Renal cortical epithelial cell (primary cell): ENCODE results near the gene ARAP2. TPM values are rescaled to one million over a fixed set of nuclear protein-coding genes. Genes with fewer than 3 reads are reported as not detected.
"Not testable (repeated sequence)": the region's sequence is repeated elsewhere in the genome, so short reads cannot be mapped to it uniquely, and the experiment has no call there.

Source experiments
- DNase-seq: peaks from one replicate; pipeline ENCODE4 v3.0.0-alpha.2; 2011; ENCODE audit warnings: low read depth
- total RNA-seq: library from RNA; depleted of rRNA; stranded (reverse); fragments of >200 nt; gene quantifications from 2 replicates; pipeline ENCODE4 v1.2.3, GENCODE V29; 2014

The ARAP2 gene
- total RNA-seq, 1 donor from 2014 or later, result 27.3 TPM

GRCh38 chr4:36182315-36182714, 62.0 kb downstream of the ARAP2 start:
- DNase-seq, result not testable (repeated sequence)

DNA sequence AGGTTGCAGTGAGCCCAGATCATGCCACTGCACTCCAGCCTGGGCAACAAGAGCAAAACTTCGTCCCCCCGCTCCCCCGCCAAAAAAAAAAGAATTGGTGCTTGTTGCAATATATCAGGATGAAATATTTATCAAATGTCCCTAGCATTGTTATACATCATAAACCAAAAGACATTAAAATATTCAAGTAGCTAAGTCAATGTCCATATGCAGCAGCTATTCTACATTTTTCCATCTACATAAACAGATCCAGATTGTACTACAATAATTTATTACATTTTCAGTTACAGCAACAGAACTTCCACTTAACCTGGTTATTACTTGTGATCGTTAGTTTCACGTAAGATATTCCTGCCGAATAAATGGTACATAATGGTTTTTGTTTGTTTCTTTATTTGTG, 64.1 kb downstream of the ARAP2 start:
- no peak for DNase-seq

DNA sequence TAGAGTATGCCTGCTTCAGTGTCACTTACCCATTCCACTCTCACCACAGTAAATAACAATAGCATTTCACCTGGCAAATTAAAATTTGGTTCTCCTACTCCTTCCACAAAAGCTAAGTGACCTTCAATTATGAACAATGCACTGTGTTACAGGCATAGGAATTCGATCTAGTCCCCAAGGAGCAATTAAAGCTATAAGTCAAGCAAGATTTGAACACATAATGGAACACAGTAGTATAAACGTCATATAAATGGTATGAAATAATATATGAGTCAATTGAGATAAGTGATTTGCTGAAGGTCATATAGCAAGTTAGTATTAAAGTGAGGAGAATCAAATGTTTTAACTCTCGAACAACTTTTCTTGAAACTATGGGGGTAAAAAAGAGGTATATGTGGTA, 65.8 kb downstream of the ARAP2 start:
- no peak for DNase-seq

GRCh38 chr4:36177946-36178345, 66.4 kb downstream of the ARAP2 start:
- peak; percentile 15 for DNase-seq

- no peak for DNase-seq
These were observed 69.7 kb downstream of the ARAP2 start for GRCh38 chr4:36174570-36174969.

DNA sequence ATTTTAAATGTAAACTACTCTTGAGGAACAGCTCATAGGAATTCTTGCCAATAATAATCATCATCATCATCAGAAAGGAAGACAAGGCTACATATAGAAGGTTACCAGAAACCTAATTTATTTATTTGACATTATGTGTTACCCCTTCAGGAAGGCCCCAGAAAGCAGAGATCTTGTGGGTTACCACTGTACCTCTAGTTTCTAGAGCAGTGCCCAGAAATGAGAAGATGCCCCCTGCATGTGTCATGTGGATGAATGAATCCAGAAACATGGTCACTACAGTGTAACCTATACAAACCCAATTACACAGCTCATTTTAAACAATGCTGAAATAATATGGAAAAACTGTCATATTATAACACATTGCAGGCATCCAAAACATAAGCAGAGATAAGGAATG, 70.4 kb downstream of the ARAP2 start:
- DNase-seq, result no peak

DNA sequence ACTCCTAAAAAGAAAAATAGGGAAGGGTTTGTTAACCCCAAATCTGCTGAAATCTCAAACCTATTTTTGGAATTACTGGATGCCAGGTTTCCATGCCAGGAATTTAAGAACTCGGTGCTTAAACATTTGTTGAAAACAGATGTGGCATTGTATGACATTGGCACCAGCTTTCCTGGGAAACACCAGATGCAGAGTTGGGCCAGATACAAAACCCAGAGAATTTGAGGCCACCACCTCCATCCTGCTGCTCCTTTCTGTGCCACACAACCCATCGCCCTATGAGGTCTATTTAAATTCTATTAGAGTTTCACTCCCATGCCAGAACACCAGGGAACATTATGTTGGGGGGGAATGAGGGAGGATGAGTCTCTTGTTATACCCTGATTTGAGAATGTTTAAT, 71.7 kb downstream of the ARAP2 start:
- no peak for DNase-seq

DNA sequence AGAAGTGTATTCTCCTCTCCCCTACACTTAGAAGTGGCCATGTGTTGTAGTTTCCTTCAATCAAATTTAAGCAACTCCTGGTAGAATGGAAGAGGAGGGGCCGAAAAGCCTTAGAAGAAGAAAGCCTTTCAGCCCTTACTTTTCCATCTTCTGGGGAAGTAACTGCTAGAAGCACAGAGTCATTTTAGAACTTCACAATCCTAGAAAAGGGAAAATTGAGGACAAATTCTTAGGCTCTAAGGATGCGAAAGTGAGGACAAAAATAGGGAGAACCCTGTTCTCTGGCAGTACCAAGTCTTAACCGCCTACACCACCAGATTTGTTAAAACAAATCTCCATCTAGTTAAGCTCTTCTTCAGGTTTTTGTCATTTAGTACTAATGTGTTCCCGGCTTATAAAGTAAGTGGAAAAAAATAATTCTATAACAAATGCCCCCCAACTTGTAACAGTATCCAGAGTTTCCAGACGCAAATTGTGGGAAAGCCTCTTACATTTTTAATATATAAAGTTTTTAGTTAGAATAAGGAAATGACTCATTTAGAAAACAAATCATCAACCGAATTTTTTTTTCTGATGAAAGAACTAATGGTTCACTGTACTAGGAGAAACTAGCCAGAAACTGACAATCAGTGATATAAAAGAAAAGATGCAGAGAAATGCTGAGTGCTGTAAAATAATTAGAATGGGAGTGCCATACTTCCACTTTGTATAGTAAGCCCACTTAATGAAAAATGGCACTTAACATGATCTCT, 76.0 kb downstream of the ARAP2 start:
- peak; percentile 3 for DNase-seq

DNA sequence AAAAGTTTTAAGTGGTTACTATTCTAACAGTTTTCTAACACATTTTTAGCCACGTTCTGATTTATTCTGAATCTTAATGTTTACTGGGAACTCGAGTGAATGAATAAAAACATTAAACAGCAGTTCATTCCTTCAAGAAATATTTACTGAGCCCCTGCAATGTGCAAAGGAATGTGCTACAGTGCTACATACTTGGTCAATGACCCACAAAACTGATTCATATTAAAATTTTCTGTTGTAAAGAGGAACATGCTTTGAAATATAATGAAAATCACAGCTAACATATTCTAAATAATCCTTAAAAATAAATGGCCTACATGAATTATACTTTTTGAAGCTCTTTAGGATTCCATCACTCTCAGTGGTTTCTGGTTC, 78.7 kb downstream of the ARAP2 start:
- DNase-seq, result peak; percentile 29

- DNase-seq, result peak; percentile 38
These were observed 79.2 kb downstream of the ARAP2 start for GRCh38 chr4:36164900-36165630.

DNA sequence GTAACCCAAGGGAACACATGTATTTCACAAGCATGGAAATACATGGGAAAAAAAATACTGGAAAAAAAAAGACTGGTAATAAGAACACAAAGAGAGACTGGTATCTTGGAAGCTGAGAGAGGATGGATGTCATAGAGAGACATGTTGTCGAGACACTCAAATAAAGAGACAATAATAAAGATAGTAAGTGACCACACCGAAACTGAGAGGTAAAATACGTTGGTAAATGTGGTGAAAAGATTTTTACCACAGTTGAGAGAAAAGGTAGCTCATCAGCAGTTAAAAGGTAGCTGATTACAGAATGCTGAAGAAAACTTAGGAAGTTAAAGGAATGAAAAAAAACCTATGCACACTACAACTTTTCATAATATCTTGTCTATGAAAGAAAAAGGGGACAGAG, 81.1 kb downstream of the ARAP2 start:
- DNase-seq, result no peak

DNA sequence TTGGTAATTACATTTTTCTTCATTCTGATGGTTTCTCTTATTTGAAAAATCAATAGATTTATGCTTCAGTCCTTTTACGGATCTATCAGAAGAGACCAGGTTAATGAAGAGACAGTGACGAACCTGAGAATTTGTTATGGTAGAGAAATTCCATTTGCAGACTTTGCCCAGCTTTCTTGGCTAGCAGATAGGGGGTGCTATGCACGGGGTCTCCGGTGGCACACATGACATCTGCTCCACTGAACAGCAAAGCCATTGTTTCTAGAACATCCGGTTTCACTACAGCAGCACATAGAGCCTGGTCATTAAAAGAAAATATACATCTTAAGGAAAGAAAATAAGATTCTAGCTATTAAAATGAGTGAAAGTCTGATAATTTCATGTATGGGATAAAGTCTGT, 85.1 kb downstream of the ARAP2 start:
- no peak for DNase-seq

- DNase-seq, result no peak
These were observed 91.6 kb downstream of the ARAP2 start for GRCh38 chr4:36152735-36153134.

GRCh38 chr4:36142504-36142903, 101.8 kb downstream of the ARAP2 start:
- DNase-seq, result no peak

GRCh38 chr4:36141186-36141585, 103.1 kb downstream of the ARAP2 start:
- no peak for DNase-seq

DNA sequence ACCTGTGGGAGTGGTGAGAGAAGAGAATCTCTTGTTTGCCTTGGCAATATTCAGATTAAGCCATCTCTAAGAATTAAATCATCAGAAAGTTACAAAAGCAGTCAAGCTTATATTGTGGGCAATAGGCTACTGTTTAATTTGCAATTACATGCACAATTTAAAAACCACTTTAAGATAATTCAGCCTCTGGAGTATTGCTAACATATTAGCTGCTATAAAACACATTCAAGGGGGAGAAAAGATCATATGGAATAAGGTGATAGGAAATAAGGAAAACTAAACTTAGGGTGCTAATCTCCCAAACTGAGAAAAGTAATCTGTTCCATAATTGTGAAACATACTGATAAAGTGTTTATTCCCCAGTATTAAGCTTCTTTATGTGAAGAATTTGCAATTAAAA, 103.9 kb downstream of the ARAP2 start:
- no peak for DNase-seq

DNA sequence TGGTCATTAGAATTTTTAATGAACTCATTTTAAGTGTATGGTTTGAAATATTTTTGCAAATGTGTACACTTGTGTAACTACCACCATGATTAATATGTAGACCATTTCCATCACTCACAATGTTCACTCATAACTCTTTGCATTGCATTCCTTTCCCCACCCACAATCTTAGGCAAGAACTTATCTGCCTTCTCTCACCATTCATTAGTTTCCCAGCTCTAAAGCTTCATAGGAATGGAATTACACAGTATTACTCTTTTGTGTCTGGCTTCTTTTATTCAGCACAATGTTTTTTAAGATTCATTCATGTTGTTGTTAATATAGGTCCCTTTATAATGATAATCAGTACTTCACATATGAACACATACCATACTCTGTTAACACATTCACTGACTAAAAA, 106.1 kb downstream of the ARAP2 start:
- DNase-seq, result peak; percentile 19

- no peak for DNase-seq
These were observed 107.0 kb downstream of the ARAP2 start for GRCh38 chr4:36137336-36137735.

DNA sequence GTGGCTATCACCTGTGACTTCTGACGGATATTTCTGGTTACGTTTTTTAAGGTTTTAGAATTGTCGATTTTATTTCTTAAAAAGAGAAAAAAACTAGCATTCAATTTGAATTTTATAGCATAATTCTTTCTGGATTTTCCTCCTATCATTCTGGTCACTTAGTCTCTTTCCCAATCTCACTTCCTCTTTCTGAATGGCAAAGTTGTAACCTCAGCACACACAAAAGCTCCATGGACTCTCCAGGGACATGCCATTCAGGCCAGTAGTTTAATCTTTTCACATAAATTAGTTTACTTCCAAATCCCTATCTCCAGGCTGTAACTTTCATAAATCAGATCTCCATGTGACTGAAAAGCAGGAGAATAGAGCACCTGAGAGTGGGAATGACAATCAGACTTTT, 110.7 kb downstream of the ARAP2 start:
- DNase-seq, result no peak

GRCh38 chr4:36133086-36133485, 111.2 kb downstream of the ARAP2 start:
- DNase-seq, result no peak

DNA sequence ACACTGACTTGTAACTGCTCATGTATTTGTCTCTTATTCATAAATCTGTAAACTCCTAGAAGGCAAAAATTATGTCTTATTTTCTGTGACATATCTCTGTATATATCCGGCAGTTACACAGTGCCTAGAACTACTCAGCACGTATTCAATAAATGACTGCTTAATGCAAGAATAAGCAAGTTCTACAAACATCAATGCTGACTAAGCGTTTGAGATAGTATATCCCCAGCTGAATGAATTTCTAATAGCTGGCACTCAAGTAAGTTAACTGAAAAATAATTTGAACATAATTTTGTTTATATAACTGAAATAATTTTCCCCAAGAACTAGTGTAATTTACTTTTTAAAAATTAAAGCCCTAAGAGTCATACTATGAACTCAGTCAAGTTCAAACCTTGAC, 113.7 kb downstream of the ARAP2 start:
- no peak for DNase-seq

DNA sequence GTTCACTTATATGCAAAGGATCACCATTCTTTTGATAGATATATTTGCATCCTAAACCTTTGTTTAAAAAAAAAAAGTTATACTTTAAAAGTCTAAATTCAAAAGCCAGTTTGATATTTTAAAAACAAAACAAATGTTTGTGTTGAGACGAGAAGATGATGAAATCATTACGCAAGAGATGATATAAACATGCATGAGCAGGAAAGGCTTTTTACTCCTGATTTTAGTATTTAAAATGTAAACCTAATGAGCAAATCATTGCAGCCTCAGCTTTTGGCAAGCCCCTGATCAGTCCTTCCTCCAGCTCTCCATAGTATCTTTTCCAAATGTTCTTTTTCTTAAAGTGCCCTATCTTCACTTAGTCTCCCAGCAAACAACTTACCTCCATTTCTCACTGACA, 115.6 kb downstream of the ARAP2 start:
- peak; percentile 3 for DNase-seq

DNA sequence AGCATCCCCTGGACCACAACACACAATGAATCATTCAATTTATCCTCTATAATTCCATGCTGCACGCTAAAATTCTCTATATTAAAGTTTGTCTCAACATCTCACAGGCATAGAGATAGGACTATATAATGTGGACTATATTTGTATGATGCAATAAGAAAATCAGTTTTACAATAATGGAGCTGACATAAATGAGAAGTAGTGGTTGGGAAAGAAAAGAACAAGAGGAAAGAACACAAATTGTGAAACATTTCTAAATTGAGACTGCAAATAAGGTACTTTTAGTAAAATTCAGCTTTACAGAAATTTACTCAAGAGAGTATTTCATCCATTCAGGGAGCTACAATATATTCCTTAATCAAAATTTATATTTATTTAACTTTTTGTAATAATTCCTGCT, 120.4 kb downstream of the ARAP2 start:
- no peak for DNase-seq

DNA sequence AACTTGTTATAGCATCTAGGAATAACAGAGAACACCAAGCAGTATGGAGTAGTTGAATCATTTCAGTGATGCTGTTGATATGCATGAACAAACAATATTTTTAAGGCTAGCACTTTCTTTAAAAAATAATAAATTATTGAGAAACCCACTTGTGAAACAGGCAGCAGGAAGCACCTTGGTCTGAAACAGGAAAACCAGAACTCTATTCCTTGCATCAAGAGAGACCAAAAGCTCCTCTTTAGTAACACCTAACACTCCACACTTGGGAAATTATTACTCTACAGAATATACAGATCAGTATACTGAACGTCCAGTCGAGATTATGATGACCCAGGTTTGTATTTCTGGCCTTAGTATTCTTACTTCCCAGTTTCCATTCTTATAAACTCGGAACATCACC, 129.0 kb downstream of the ARAP2 start:
- DNase-seq, result no peak
